GM19463 (cell line): ENCODE data around the gene CAMTA1.

Experiments
- ATAC-seq: cut with Tn5 transposase; IDR thresholded peaks from one replicate; pipeline ENCODE4 v1.9.1; 2021; ENCODE audit warnings: mild to moderate bottlenecking, moderate library complexity; ENCODE audit not compliant: unreplicated experiment

Gene CAMTA1

DNA sequence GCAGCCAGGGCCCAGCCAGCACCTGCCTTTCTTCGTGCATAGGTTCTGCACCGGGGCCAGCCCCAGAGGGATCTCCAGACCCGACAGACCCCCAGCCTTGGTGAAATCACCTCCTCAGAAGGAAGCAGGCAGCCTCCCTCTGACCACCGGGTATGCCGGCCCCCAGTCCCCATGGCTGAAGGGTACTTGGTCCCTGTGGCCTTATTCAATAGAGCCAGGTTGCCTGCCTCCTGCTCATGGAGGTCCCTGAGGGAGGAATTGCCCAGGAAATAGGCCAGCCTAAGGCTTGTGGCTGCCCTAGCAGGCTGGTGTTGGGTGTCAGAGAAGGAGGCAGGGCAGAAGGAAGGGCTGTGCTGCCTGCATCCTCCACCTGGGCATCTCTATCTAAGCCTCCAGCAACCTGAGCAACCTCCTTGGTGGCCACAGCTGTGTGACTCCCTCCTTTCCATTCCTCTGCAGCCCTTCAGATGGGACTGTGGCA, 647.7 kb downstream of the CAMTA1 start:
- no peak for ATAC-seq

DNA sequence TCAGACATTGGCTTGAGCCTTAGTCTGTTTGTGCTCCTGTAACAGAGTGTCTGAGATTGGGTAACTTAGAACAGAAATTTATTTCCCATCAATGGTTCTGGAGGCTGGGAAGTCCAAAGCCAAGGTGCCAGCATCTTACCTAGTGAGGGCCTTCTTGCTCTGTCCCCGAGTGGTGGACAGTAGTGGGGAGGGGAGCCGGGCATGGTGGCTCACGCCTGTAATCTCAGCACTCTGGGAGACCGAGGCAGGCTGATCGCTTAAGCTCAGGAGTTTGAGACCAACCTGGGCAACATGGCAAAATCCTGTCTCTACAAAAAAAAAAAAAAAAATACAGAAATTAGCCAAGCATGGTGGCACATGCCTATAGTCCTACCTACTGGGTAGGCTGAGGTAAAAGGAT, 649.3 kb downstream of the CAMTA1 start:
- ATAC-seq: no peak

DNA sequence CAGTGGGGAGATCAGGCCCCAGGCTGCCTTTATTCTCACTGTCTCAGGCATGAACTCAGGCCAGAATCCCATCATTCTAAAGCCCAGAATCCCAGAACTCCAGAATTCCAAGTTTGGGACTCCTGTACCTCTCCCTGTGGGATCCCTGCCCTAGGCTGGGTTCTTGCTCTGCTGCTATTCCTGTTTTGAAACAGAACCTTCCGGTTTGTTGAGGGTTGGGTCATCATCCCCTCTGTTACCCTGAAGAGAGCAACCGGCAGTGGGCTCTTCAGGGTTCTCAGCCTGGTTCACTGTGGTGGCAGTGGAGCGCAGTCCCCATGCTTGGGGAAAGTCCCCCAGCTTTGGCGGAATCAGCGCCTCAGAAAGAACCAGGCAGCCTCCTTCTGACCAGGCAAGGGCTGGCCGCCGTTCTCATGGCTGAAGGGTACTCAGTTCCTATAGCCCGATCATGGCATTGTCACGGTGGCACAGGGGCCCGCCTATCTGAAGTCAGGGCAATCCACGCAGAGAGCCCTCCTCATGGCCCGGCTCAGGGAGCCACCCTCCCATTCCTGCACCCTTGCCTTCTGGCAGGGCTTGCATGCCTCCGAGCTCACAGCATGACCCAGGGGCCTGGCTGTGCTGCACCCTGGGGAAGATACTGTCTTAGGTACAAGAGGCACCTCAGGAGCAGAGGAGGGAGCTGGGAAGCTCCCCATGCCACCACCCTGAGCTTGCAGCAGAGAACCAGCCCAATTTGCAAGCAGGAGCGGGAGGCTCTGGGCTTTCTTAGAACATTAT, 650.2 kb downstream of the CAMTA1 start:
- ATAC-seq: no peak

DNA sequence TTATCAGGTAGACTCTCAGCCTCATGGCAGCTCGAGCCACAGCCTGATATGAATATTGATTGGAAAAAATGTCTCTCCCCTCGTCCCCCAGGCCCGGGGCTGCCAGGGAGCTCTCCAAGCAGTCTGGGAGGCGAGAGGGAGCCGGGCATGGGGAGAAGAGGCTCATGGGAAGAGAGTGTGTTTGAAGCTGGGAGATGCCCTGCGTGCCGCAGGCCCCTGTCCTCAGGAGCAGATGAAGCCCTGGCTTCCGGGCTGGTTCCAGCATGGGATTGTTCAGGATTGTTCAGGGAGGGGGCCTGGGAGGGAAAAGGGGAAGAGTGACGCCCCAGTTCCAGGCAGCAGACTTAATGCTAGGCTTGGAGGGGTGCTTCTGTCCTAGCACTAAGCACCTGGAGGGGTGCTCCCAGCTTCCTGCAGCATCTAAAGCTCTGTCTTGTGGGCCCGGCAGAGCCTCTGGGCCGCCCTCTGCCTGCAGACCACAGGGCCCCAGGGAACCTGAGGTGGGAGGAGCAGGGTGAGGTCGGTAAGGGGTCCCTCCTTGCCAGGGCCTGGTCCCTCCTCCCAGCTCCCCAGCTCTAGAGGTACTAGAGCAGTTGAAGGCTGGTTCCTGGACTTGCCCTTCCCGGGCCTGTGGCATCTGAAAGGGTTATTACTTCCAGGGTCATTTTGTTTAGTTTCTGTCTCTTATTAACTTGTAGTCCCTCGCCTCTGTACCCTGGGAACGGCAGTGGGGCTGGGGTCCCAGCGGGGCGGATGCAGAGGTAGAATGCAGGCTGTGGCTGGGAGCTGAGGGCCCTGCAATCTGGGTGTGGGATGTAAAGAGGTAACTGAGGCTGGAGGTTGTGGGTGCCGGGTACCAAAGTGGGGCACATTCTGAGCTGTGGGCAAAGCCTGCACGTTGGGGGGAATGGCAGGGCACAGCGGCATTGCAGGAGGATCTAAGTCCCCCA, 651.1 kb downstream of the CAMTA1 start:
- no peak for ATAC-seq

DNA sequence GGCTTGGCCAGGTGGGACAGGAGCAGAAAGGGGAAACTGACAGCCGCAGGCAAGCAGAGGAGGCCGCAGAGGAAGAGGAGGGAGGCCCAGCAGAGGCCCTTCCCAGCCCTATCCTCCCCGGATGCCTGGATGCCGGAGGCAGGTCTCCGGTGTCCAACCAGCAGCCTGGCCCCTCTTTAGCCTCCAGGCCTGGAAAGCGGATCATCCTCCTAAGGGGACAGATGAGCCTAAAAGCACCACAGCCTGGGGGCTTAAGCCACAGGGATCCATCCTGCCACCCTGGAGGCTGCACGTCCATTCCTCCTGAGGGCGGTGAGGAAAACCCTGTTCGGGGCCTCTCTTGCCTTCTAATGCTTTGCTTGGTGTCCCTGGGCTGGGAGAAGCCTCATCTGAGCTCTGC, 651.8 kb downstream of the CAMTA1 start:
- ATAC-seq: no peak

DNA sequence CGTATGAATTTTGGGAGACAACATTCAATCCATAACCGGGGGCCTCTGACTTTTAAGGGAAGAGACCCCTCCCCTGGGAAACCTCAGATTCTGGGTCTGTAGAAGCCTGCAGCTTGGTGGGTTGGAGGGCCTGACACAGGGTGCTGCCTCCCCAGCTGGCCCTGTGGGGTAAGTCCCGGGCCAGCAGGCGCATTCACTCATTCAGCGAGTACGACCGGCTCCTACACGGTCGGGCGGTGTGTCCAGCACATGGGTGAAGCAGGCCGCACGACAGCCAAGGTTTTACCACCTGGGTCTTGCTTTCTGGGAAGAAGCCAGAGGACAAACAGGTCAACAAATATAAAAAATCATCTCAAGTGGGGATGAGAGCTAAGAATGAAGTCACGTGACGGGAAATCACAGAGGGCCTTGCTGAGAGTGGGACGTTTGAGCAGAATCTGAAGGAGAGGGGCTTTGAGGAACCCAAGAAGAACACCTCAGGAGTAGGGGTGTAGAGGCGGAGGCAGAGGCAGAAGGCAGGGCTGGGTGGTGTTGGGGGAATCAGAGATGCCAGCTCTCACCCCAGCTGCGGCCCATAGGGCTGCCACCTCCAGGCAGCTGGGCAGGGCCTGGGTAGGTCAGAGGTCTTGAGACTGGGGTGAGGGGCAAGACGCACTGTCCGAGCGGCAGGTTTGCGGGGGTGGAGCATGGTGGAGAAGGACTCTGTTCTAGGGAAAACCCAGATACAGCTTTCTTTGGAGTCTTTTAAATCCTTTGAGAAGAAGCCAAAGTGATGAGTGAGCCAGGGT, 652.5 kb downstream of the CAMTA1 start:
- no peak for ATAC-seq

DNA sequence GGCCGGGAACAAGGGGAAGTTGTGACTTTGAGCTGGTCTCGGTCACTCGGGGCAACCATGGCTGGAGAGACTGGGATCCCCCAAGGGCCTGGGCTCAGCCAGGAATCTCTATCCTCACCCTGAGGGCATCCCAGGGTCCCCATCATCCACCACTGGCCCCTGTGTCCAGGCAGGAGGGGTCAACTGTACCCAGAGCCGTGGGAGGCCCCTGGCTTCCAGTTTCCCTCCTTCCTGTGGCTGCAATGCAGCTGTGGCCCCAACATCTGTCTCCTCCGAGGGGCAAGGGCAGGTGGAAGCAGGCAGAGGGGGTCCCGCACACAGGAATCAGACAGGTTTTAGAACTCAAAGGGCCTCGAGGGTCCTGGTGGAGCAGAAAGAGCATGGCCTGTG, 653.1 kb downstream of the CAMTA1 start:
- no peak for ATAC-seq

DNA sequence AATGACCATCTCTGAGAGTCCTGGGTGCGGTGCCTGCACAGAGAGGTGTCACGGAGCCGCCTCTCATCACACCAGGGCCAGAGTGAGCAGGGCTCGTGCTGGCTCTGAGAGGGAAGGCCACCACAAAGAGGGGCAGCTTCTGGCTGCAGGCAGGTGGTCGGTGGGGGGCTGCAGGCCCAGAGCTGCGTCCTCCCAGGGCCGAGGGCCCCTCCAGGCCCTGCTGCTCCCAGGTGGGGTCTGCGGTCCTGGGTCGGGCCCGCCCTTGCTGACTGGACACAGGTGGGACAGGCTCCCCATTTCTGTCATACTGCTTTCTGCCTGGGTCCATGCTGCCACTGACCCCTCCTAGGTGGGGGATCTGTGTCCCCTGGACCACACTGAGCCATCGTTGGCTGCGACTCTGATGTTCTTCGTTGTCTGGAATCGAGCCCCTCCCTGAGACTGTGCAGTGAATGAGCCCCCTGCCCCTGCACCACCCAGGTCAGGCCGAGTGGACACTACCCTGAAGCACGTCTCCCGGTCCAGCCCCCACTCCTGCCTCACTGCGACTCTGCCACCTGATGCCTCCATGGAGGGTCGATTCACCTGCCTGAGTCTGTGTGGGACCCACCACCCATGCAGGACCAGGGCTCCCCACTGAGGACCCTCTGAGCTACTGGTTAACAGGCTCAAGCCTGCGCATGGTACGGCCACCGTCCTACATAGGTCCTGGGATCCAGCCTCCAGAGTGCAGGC, 653.8 kb downstream of the CAMTA1 start:
- no peak for ATAC-seq

DNA sequence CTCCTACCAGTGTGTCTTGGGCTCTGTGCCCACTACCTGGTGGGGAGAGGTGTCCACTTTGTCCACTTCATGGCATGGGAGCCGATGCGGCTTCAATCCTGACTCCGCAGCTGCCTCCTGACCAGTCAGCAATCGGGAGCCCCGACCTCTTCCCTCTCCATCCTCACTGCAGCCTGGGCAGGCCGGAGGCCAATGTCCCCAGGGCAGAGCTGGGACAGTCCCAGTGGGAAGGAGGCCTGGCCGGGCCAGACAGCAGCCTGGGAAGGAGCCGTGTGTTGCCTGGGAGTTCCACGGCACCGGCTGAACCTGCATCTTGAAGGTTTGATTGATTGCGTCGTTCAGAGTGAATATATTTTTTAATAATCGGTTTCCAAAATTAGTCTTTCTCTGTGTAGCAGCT, 654.9 kb downstream of the CAMTA1 start:
- ATAC-seq: no peak

DNA sequence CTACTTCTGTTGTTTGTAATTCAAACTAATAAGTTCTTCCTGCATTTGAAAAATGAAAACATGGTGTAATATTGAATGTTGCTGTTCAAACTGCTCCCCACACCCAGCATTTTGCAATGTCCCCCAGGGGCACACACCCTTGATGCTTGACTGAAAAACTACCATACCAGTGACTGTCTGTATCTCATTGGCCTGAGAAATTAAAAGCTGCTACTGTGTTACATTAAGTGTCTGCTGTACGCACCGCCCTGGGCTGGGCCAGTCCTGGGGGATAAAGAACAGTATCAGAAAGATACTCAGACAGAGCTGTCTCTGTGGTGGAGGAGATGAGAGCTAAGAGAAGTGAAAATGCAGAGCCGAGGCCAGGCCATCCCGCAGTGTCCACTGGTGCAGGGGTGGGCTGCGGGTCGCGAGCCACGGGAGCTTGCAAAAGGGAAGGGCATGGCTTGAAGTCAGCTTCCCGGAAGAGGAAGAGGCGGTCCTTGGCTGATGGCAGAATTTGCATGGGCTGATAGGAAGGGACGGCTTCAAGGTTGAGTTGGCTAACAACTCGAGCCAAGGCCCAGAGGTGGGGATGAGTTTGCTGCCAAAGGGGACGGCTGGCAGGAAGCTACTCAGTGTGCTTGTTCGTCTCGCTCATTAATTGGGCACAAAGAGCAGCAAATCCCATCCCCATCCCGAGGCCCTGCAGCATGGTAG, 656.0 kb downstream of the CAMTA1 start:
- ATAC-seq: no peak

DNA sequence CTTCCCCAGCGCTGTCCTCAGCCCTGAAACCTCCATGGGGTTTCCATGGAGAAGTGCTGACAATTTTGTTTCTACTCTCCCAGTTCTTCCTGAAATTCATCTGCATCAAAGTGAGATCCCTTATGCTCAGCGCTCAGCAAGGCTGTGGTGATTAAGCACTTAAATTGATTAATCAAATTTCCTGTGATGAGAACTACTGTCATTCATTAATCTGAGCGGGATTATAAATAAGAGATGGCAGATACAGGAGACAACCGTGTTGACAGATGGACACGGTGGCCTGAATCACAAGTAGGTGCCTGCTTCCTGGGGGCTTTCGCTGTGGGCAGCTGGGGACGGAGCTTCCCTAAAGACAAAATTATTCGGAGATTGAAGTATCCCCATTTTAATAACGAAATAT, 656.8 kb downstream of the CAMTA1 start:
- ATAC-seq: no peak

DNA sequence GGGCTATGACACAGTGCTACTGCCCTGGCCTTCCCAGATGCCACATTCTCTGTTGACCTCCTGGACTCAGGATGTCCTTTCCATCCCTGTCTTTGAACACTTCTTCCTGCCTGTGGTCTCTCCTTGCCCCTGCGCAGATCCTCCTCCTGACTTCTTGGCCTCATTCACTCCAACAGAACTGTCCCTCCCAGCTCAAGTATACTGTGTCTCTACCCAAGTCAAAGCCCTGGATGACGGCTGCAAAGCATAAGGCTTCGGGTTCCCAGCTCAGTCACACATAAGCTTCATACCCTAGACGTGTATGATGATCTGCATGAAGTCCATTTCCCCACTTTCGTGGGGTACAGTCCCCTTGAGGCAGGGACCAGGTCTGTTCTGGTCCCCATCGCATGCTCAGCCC, 657.7 kb downstream of the CAMTA1 start:
- ATAC-seq: no peak

DNA sequence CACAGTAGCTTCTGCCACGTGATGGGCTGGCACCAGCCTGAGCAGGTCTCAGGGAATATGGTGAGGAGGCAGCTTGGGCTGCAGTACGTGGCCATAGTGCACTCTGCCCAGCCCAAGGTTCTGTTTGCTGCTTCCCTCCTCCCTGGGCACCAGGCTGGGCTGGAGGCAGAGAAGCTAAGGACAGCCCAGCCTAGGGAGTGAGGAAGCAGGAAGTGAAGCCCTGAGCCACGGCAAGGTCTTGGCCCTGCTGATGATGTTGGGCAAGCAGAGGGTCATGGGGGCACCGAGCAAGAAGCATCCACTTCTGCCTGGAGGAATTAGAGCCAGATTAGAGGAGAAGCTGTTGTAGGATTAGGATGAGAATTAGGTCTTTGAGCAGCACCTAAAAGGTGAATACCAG, 659.1 kb downstream of the CAMTA1 start:
- no peak for ATAC-seq

DNA sequence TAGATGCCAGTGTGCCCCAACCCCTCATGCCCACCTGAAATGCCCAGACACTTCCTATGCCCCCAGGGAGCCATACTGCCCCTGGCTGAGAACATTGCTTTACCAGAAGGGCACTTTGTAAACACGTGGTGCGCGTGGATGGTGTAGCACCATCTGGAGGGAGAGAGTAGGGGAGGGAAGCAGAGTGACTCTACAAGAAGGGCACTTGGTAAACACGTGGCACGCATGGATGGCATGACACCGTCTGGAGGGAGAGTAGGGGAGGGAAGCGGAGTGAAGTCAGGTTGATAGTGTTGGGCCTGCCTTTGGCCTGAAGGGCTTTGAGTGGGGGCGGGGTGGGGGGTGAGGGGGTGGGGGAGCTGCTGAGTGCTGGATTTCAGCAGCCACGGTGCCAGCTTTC, 661.8 kb downstream of the CAMTA1 start:
- ATAC-seq: no peak

DNA sequence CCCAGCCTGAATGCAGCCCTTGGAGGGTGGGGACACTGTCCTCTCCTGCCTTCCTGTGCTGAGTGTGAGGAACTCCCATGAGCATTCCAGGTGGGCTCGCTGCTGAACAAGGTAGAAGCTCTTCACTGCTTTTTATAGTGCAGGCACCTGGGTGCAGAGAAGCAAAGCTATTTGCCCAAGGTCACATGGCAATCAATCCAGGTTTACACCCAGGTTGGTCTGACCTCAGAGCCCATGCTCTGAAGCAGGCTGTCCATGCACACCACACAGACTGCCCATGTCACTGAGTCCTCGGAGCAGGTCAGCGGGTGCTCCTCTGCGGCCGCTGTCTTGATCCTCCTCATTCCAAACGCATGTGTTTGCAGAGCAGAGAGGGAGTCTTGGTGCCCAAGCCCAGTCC, 662.5 kb downstream of the CAMTA1 start:
- ATAC-seq: no peak

DNA sequence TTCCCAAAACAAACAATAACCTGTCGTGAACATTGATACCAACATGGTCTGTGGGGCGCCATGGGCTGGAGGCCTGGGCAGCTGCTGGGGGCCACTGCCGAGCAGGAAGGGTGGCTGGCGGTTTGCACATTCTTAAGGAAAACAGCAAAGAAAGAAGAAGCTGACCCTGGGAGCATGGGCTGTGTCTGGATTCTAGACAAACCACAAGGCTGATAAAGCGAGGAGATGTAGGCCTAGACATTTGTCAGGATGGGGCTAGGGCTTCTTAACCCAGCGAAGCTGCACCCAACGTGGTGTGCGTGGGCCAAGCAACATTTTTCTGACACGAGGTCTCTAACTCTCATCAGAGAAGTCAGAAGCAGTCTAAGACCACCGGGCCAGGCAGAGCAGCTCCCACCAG, 663.7 kb downstream of the CAMTA1 start:
- ATAC-seq: no peak

DNA sequence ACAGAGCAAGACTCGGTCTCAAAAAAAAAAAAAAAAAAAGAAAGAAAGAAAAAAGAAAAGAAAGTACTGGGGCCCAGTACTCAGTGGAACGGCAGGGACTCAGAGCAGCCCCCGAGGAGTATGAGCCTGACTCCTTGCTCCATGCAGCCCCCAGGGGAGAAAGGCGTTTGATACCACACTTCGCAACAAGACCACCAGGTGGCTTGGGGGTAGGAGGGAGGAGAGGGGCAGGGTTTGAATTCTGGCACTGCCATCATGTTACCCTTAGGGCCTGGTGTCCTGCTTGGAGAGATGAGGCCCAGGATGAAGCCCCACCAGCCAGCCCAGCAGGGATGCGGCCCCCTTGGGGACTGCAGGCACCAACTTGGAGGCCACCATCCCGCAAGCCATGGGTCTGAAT, 664.5 kb downstream of the CAMTA1 start:
- no peak for ATAC-seq

DNA sequence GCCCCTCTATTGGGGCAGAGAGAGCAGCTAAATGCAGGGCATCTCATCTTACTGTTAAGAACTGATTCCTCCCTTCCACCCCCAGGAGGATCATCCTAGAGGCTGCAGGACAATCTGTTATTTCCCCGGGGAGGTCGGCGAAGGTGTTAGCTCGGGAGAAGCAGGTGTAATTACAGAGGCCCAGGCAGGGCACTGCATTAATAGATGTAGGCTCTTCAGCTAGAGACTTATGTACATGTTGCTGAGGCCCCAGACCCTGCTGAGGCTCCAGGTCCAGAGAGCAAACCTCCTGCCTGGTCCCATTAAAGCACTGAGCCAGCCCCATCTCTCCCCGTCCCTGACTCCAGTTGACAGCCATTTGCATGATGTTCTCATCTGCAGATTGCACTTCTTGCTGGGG, 665.6 kb downstream of the CAMTA1 start:
- ATAC-seq: no peak

DNA sequence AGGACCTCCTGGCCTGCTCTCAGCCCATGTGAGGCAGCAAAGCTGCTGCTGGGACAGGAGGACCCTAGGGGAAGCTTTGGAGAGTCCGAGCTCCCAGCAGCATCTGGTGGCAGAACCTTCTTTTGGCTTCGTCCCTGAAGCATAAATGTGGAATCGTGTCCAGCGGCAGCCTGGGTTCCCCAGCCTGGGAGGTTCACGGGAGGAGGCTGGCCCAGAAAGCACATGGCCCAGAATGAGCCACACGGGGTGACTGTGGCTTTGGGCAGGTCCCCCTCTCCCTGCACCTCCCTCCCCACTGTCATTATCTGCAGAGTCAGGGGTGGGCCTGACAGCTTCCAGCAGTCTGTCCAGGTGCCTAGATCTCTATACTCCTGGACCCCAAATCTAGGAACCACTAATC, 667.8 kb downstream of the CAMTA1 start:
- ATAC-seq: no peak
